ENCODE results near the gene RCOR3. TPM values are rescaled to one million over a fixed set of nuclear protein-coding genes. Genes with fewer than 3 reads are reported as not detected.
A peak's percentile ranks its signal among the peaks of the same experiment; 100 is the strongest.
"Not testable (repeated sequence)": the region's sequence is repeated elsewhere in the genome, so short reads cannot be mapped to it uniquely, and the experiment has no call there.

Gene RCOR3
- total RNA-seq, 1 experiment from 2014 or later: 39.0 TPM

GRCh38 chr1:211247921-211248320 lies 11.2 kb upstream of the RCOR3 start:
- CTCF ChIA-PET: no interaction called here
- Histone ChIP-seq H3K4me3 (ENCODE audit: low read depth, low read length, poor library complexity, severe bottlenecking) (no peak overlapping the region), H3K36me3 (ENCODE audit: insufficient read depth, low read length, poor library complexity, severe bottlenecking) (no peaks in the 10 kb centered on the region), H3K27ac (ENCODE audit: low read depth, low read length, poor library complexity, severe bottlenecking) (no peak overlapping the region), H3K27me3 (replicated peaks; ENCODE audit: insufficient read depth, low read depth, low read length, poor library complexity) (no peaks in the 10 kb centered on the region), H3K9me3 (ENCODE audit: low read depth, low read length, poor library complexity, severe bottlenecking) (no peaks in the 10 kb centered on the region), H3K4me1 (ENCODE audit: insufficient read depth, low read length, poor library complexity, severe bottlenecking) (peaks cover 8% of the 10 kb centered on the region)
- peak; percentile 27 for DNase-seq (ENCODE audit: low spot score)
- BruUV-seq (replicated peaks): no TSS peak
- no peak for TF ChIP-seq EZH2 (IDR thresholded peaks at IDR 0.05; ENCODE audit: borderline replicate concordance, low read depth, low read length, poor library complexity, severe bottlenecking)
- no peak for TF ChIP-seq CTCF (conservative IDR thresholded peaks at IDR 0.05; ENCODE audit: low read depth, low read length)
- intact Hi-C loops (cut with micrococcal nuclease; ENCODE audit: unreplicated experiment): no loop called here
- POLR2A ChIA-PET (ENCODE audit: low non-redundant PET): no interaction called here

GRCh38 chr1:211249611-211250010 lies 9.6 kb upstream of the RCOR3 start:
- POLR2A ChIA-PET (ENCODE audit: low non-redundant PET); CTCF ChIA-PET; DNase-seq (ENCODE audit: low spot score); H3K27ac ChIP-seq (ENCODE audit: low read depth, low read length, poor library complexity, severe bottlenecking); H3K36me3 ChIP-seq (ENCODE audit: insufficient read depth, low read length, poor library complexity, severe bottlenecking); BruUV-seq (replicated peaks); H3K27me3 ChIP-seq (replicated peaks; ENCODE audit: insufficient read depth, low read depth, low read length, poor library complexity); H3K4me1 ChIP-seq (ENCODE audit: insufficient read depth, low read length, poor library complexity, severe bottlenecking); H3K9me3 ChIP-seq (ENCODE audit: low read depth, low read length, poor library complexity, severe bottlenecking); H3K4me3 ChIP-seq (ENCODE audit: low read depth, low read length, poor library complexity, severe bottlenecking): not testable (repeated sequence)
- intact Hi-C loops (cut with micrococcal nuclease; ENCODE audit: unreplicated experiment): loop anchor here (10.0 kb wide), 1 partner anchor 815 kb away; no protein-coding TSS in a partner anchor

GRCh38 chr1:211257826-211258225 lies 1.3 kb upstream of the RCOR3 start:
- POLR2A ChIA-PET (ENCODE audit: low non-redundant PET): no interaction called here
- intact Hi-C loops (cut with micrococcal nuclease; ENCODE audit: unreplicated experiment): loop anchor here (10.0 kb wide), 1 partner anchor 823 kb away; no protein-coding TSS in a partner anchor

More at GRCh38 chr1:211257826-211258225, 1.3 kb upstream of the RCOR3 start:
- CTCF ChIA-PET: no interaction called here
- DNase-seq (ENCODE audit: low spot score): no peak
- TF ChIP-seq CTCF (conservative IDR thresholded peaks at IDR 0.05; ENCODE audit: low read depth, low read length) (no peak), EZH2 (IDR thresholded peaks at IDR 0.05; ENCODE audit: borderline replicate concordance, low read depth, low read length, poor library complexity, severe bottlenecking) (no peak)
- no TSS peak for BruUV-seq (replicated peaks)
- Histone ChIP-seq H3K36me3 (ENCODE audit: insufficient read depth, low read length, poor library complexity, severe bottlenecking) (no peaks in the 10 kb centered on the region), H3K4me3 (ENCODE audit: low read depth, low read length, poor library complexity, severe bottlenecking) (peak overlapping the region; percentile 98), H3K27ac (ENCODE audit: low read depth, low read length, poor library complexity, severe bottlenecking) (peak overlapping the region; percentile 96), H3K9me3 (ENCODE audit: low read depth, low read length, poor library complexity, severe bottlenecking) (no peaks in the 10 kb centered on the region), H3K27me3 (replicated peaks; ENCODE audit: insufficient read depth, low read depth, low read length, poor library complexity) (no peaks in the 10 kb centered on the region), H3K4me1 (ENCODE audit: insufficient read depth, low read length, poor library complexity, severe bottlenecking) (peaks cover 17% of the 10 kb centered on the region)

Measured in A673 (cell line).